ENCODE measurements around the gene C2orf66. TPM values are rescaled to one million over a fixed set of nuclear protein-coding genes. Genes with fewer than 3 reads are reported as not detected.

Gene C2orf66
- total RNA-seq, 1 experiment from 2014 or later, result not detected

GRCh38 chr2:196798980-196799379 lies 10.2 kb downstream of the C2orf66 start:
- in situ Hi-C loops (cut with HindIII; ENCODE audit: low pct_unique_long_range_greater_than_20kb, low sequenced_read_pairs), result no loop called here
- DNase-seq (ENCODE audit: low read depth, low spot score), result peak; percentile 4

- no peak for DNase-seq (ENCODE audit: low read depth, low spot score)
- in situ Hi-C loops (cut with HindIII; ENCODE audit: low pct_unique_long_range_greater_than_20kb, low sequenced_read_pairs), result no loop called here
Measured at GRCh38 chr2:196792865-196793264, 16.3 kb downstream of the C2orf66 start.

GRCh38 chr2:196783431-196784094 lies 25.6 kb downstream of the C2orf66 start:
- in situ Hi-C loops (cut with HindIII; ENCODE audit: low pct_unique_long_range_greater_than_20kb, low sequenced_read_pairs), result no loop called here
- no peak for DNase-seq (ENCODE audit: low read depth, low spot score)

- in situ Hi-C loops (cut with HindIII; ENCODE audit: low pct_unique_long_range_greater_than_20kb, low sequenced_read_pairs), result no loop called here
- no peak for DNase-seq (ENCODE audit: low read depth, low spot score)
Measured at GRCh38 chr2:196767101-196767500, 42.1 kb downstream of the C2orf66 start.

GRCh38 chr2:196759378-196759706 lies 49.8 kb downstream of the C2orf66 start:
- DNase-seq (ENCODE audit: low read depth, low spot score), result peak; percentile 16
- in situ Hi-C loops (cut with HindIII; ENCODE audit: low pct_unique_long_range_greater_than_20kb, low sequenced_read_pairs), result no loop called here

GRCh38 chr2:196758474-196759377 lies 50.4 kb downstream of the C2orf66 start:
- in situ Hi-C loops (cut with HindIII; ENCODE audit: low pct_unique_long_range_greater_than_20kb, low sequenced_read_pairs), result no loop called here
- DNase-seq (ENCODE audit: low read depth, low spot score), result peak; percentile 14

Small RNA genes lying within 50 kb of the gene (small RNA-seq; reads per million reads assigned to genes)
- gene AC012486.1, result 0 reads per million in 2 experiments

Other genes with a start within 250 kb of the C2orf66 start
- gene HECW2, start 215.8 kb downstream of the C2orf66 start, total RNA-seq (2014; rRNA removed; shearing (Covaris generic)), result 0.11 and 0.37 TPM in 2 replicates
- gene CCDC150, start 169.6 kb downstream of the C2orf66 start, total RNA-seq (2014; rRNA removed; shearing (Covaris generic)), result 0.69 and 2.1 TPM in 2 replicates
- gene GTF3C3, start 9.7 kb downstream of the C2orf66 start, total RNA-seq (2014; rRNA removed; shearing (Covaris generic)), result 55.4 and 56.7 TPM in 2 replicates
- gene PGAP1, start 117.4 kb upstream of the C2orf66 start, total RNA-seq (2014; rRNA removed; shearing (Covaris generic)), result 3.1 and 3.6 TPM in 2 replicates

Data from SK-MEL-5 (cell line).